HCT116 (cell line): Measurements from ENCODE around the gene RAB21. TPM values are rescaled to one million over a fixed set of nuclear protein-coding genes. Genes with fewer than 3 reads are reported as not detected.

Source experiments
- ATAC-seq: fragments of 200-7000 bp; cut with Tn5 transposase; 2 replicates; pipeline ENCODE4 v1.9.1; 2020; ENCODE audit warnings: mild to moderate bottlenecking, moderate library complexity
- BruUV-seq: library from RNA; stranded (reverse); fragments of 400-500 nt; replicated peaks from 2 replicates; lab custom pipeline; 2021; lab: Mats Ljungman, UMichigan
- CTCF ChIA-PET: fragments of 300-600 bp; sonication (Branson Sonifier 250); formaldehyde crosslinking; loops from one replicate; lab custom pipeline; 2021; ENCODE audit warnings: antibody characterized with exemption; lab: Charles Lee
- POLR2A ChIA-PET: fragments of 300-600, 350-600 bp; sonication (Branson Sonifier 250); formaldehyde crosslinking; loops from one replicate; lab custom pipeline; 2021; ENCODE audit warnings: antibody characterized with exemption; lab: Charles Lee
- RAD21 ChIA-PET, 2 experiments: fragments of 300-600 bp; sonication (Branson Sonifier 250); formaldehyde crosslinking; loops; one replicate each; lab custom pipeline; 2023; ENCODE audit warnings: low total read pairs in 2 of 2; ENCODE audit not compliant: uncharacterized antibody in 2 of 2, unreplicated experiment in 2 of 2, low non-redundant PET in 1 of 2; lab: Charles Lee
- DNase-seq: peaks from one replicate; pipeline ENCODE4 v3.0.0-alpha.2; 2010; ENCODE audit warnings: low read depth, low spot score
- H2AFZ ChIP-seq: fragments of 200-600 bp; shearing (Covaris generic), sonication (generic); 2 replicates; pipeline ENCODE4 v1.6.1; 2017; ENCODE audit warnings: low read depth, mixed run types, mixed read lengths, antibody characterized with exemption, low read length; ENCODE audit not compliant: poor library complexity, severe bottlenecking
- H3K27ac ChIP-seq: 2 replicates; pipeline ENCODE4 v1.5.1; 2012; ENCODE audit warnings: low read depth, low read length
- H3K27me3 ChIP-seq: fragments of 200-600 bp; sonication (generic); 2 replicates; pipeline ENCODE4 v1.6.1; 2016; ENCODE audit warnings: mixed run types, low read length, mixed read lengths; ENCODE audit not compliant: insufficient read depth
- H3K36me3 ChIP-seq, 2 experiments: fragments of 200-500 bp in 1 of 2; fragments of 200-600 bp in 1 of 2; sonication (Bioruptor generic) in 1 of 2; sonication (generic) in 1 of 2; 2 replicates each; pipeline versions ENCODE4 v1.5.1 to v1.6.1; 2014 to 2016; ENCODE audit warnings: low read length in 2 of 2, inconsistent platforms in 1 of 2, mixed read lengths in 1 of 2, mixed run types in 1 of 2; ENCODE audit not compliant: insufficient read depth in 2 of 2, control insufficient read depth in 1 of 2
- H3K4me1 ChIP-seq, 2 experiments: fragments of 200-600 bp in 1 of 2; sonication (generic) in 1 of 2; 2 replicates each; pipeline versions ENCODE4 v1.5.1 to v1.6.1; 2012 to 2017; ENCODE audit warnings: low read length in 2 of 2, inconsistent platforms in 1 of 2, mild to moderate bottlenecking in 1 of 2, mixed read lengths in 1 of 2, mixed run types in 1 of 2, moderate library complexity in 1 of 2; ENCODE audit not compliant: insufficient read depth in 2 of 2, control insufficient read depth in 1 of 2
- H3K4me2 ChIP-seq: fragments of 200-600 bp; sonication (generic); 2 replicates; pipeline ENCODE4 v1.6.1; 2017; ENCODE audit warnings: mixed run types, low read length, mixed read lengths
- H3K4me3 ChIP-seq, 2 experiments: fragments of 200-600 bp in 1 of 2; sonication (generic) in 1 of 2; replicated peaks in 1 of 2; 2 replicates each; pipeline ENCODE4 v1.5.1; 2011 to 2016; ENCODE audit warnings: low read length in 2 of 2, control low read depth in 1 of 2, low read depth in 1 of 2, mild to moderate bottlenecking in 1 of 2, mixed read lengths in 1 of 2, mixed run types in 1 of 2
- H3K79me2 ChIP-seq: fragments of 200-600 bp; sonication (generic); 2 replicates; pipeline ENCODE4 v1.6.1; 2017; ENCODE audit warnings: mild to moderate bottlenecking, mixed run types, low read length, moderate library complexity, mixed read lengths; ENCODE audit not compliant: insufficient read depth
- H3K9ac ChIP-seq: fragments of 200-600 bp; sonication (generic); 2 replicates; pipeline ENCODE4 v1.6.1; 2016; ENCODE audit warnings: low read length, mixed read lengths
- H3K9me2 ChIP-seq: fragments of 200-600 bp; sonication (generic), shearing (Covaris generic); 2 replicates; pipeline ENCODE4 v1.6.1; 2017; ENCODE audit warnings: mixed run types, mild to moderate bottlenecking, moderate library complexity; ENCODE audit not compliant: insufficient read depth
- H3K9me3 ChIP-seq, 2 experiments: fragments of 200-500 bp in 1 of 2; fragments of 200-600 bp in 1 of 2; sonication (Bioruptor generic) in 1 of 2; sonication (generic) in 1 of 2; 2 replicates each; pipeline ENCODE4 v1.6.1; 2014 to 2017; ENCODE audit warnings: low read length in 2 of 2, mixed read lengths in 2 of 2, inconsistent platforms in 1 of 2, low read depth in 1 of 2, mild to moderate bottlenecking in 1 of 2, mixed run types in 1 of 2, moderate library complexity in 1 of 2; ENCODE audit not compliant: control insufficient read depth in 1 of 2, insufficient read depth in 1 of 2
- H4K20me1 ChIP-seq: fragments of 200-600 bp; sonication (generic), shearing (Covaris generic); 2 replicates; pipeline ENCODE4 v1.6.1; 2017; ENCODE audit warnings: mixed run types, mild to moderate bottlenecking, moderate library complexity; ENCODE audit not compliant: insufficient read depth
- CEBPB ChIP-seq: IDR thresholded peaks from 2 replicates; pipeline ENCODE4 v1.6.1; 2012; ENCODE audit warnings: low read depth
- EGR1 ChIP-seq: IDR thresholded peaks from 2 replicates; pipeline ENCODE4 v1.6.1; 2012; ENCODE audit warnings: low read depth
- EZH2phosphoT487 ChIP-seq: fragments of 200-600 bp; IDR thresholded peaks from 2 replicates; pipeline ENCODE4 v1.6.1; 2018; ENCODE audit warnings: antibody characterized with exemption, borderline replicate concordance
- RAD21 ChIP-seq: IDR thresholded peaks from 2 replicates; pipeline ENCODE4 v1.6.1; 2012; ENCODE audit warnings: low read depth, mild to moderate bottlenecking
- SP1 ChIP-seq: IDR thresholded peaks from 2 replicates; pipeline ENCODE4 v1.6.1; 2012; ENCODE audit warnings: low read depth
- YY1 ChIP-seq: IDR thresholded peaks from 2 replicates; pipeline ENCODE4 v1.6.1; 2011; ENCODE audit warnings: low read length, low read depth, moderate library complexity, mild to moderate bottlenecking; ENCODE audit not compliant: insufficient replicate concordance; ENCODE audit errors: extremely low read depth
- intact Hi-C: fragments of 100-400 bp; cut with micrococcal nuclease; formaldehyde crosslinking; loops from 2 replicates; pipeline ENCODE4 v1.10.0; 2022
- total RNA-seq: library from RNA; stranded (reverse); gene quantifications from one replicate; pipeline ENCODE4 v1.2.1, GENCODE V29; 2021; ENCODE audit not compliant: unreplicated experiment
- TF ChIP-seq, protein P1 (sequence below), 3 experiments: fragments of 200-600 bp in 1 of 3; sonication (generic) in 1 of 3; IDR thresholded peaks in 2 of 3; conservative IDR thresholded peaks in 1 of 3; 2 replicates each; pipeline ENCODE4 v1.5.1; 2012 to 2017; ENCODE audit warnings: low read depth in 2 of 3, low read length in 2 of 3, antibody characterized with exemption in 1 of 3, borderline replicate concordance in 1 of 3, control low read depth in 1 of 3, mild to moderate bottlenecking in 1 of 3, mixed read lengths in 1 of 3, mixed run types in 1 of 3, moderate library complexity in 1 of 3; ENCODE audit not compliant: insufficient read depth in 1 of 3
- TF ChIP-seq, protein P2 (sequence below): IDR thresholded peaks from 2 replicates; pipeline ENCODE4 v1.6.1; 2011; ENCODE audit warnings: mild to moderate bottlenecking, low read length, moderate library complexity; ENCODE audit not compliant: insufficient replicate concordance; ENCODE audit errors: extremely low read depth

Gene RAB21
- total RNA-seq, 1 experiment from 2014 or later, result 57.1 TPM

DNA sequence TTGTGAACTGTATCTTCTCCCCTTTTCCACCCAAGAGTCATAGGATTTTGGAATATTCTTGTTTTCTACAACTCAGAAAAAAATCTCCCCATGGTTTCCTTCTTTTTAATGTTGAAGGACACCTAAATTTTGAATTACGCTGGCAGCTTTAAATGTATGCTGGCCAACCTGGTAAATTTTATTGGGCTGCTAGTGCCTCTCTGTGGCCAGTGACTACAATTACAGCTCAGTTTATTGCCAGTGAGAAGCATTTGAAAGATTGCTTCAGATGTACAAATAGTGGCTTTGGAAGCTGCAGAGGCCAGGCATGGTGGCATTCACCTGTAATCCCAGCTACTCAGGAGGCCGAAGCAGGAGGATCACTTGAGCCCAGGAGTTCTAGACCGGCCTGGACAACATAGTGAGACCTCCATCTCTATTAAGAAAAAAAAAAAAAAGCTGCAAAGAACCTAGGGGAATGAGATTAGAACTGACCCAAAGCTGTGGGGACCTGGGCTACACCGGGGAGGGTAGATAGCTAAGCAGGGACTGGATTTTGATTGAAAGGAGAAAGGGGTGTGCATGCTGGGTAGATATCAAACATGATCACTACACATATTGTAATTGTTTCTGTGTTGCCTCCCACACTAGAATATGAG is 7.6 kb upstream of the RAB21 start:
- Histone ChIP-seq H3K4me2 (peak overlapping the region; percentile 22; the same call in 1 of the 2 replicates), H3K9me3 (no peaks in the 10 kb centered on the region), H2AFZ (peak overlapping the region; percentile 96), H3K36me3 (no peaks in the 10 kb centered on the region), H3K4me3 (no peak overlapping the region), H3K9ac (no peak overlapping the region), H3K9me2 (no peaks in the 10 kb centered on the region), H3K27me3 (peaks cover 7% of the 10 kb centered on the region; the same call in 1 of the 2 replicates), H3K27ac (no peak overlapping the region), H3K4me1 (no peaks in the 10 kb centered on the region), H3K79me2 (no peaks in the 10 kb centered on the region), H4K20me1 (no peaks in the 10 kb centered on the region)
- ChIA-PET POLR2A (interaction anchor here (0.7 to 1.6 kb wide), 4 partner anchors 20 to 111 kb away, joined by 3 to 7 read pairs (median 4); partner anchors contain the start of genes THAP2, TMEM19 and ZFC3H1), RAD21 (interaction anchor here (0.7 to 1.6 kb wide), 7 partner anchors 9 to 331 kb away, joined by 3 to 6 read pairs (median 5); partner anchors contain the start of genes THAP2 (in 2 of the 2) and ZFC3H1 (in 2 of the 2)), CTCF (interaction anchor here (0.6 to 3.5 kb wide), 27 partner anchors 9 to 1014 kb away, joined by 3 to 39 read pairs (median 4); partner anchors contain the start of genes THAP2, TMEM19 and ZFC3H1)
- ATAC-seq, result peak; percentile 90
- BruUV-seq, result no TSS peak
- peak; percentile 49 for DNase-seq
- TF ChIP-seq EGR1, result no peak
- peak; percentile 93 for TF ChIP-seq RAD21
- TF ChIP-seq, protein P1, sequence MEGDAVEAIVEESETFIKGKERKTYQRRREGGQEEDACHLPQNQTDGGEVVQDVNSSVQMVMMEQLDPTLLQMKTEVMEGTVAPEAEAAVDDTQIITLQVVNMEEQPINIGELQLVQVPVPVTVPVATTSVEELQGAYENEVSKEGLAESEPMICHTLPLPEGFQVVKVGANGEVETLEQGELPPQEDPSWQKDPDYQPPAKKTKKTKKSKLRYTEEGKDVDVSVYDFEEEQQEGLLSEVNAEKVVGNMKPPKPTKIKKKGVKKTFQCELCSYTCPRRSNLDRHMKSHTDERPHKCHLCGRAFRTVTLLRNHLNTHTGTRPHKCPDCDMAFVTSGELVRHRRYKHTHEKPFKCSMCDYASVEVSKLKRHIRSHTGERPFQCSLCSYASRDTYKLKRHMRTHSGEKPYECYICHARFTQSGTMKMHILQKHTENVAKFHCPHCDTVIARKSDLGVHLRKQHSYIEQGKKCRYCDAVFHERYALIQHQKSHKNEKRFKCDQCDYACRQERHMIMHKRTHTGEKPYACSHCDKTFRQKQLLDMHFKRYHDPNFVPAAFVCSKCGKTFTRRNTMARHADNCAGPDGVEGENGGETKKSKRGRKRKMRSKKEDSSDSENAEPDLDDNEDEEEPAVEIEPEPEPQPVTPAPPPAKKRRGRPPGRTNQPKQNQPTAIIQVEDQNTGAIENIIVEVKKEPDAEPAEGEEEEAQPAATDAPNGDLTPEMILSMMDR (IDR thresholded peaks at IDR 0.05 in 2 of 3, conservative IDR thresholded peaks at IDR 0.05 in 1 of 3; ENCODE audit: borderline replicate concordance in 1 of 3, insufficient read depth in 1 of 3, low read depth in 2 of 3, low read length in 2 of 3), result peak; percentile 59 to 81 (median 76)
- peak; percentile 8 for TF ChIP-seq YY1
- TF ChIP-seq CEBPB, result peak; percentile 34; the same call in 1 of the 2 replicates
- no peak for TF ChIP-seq EZH2phosphoT487
- TF ChIP-seq, protein P2, sequence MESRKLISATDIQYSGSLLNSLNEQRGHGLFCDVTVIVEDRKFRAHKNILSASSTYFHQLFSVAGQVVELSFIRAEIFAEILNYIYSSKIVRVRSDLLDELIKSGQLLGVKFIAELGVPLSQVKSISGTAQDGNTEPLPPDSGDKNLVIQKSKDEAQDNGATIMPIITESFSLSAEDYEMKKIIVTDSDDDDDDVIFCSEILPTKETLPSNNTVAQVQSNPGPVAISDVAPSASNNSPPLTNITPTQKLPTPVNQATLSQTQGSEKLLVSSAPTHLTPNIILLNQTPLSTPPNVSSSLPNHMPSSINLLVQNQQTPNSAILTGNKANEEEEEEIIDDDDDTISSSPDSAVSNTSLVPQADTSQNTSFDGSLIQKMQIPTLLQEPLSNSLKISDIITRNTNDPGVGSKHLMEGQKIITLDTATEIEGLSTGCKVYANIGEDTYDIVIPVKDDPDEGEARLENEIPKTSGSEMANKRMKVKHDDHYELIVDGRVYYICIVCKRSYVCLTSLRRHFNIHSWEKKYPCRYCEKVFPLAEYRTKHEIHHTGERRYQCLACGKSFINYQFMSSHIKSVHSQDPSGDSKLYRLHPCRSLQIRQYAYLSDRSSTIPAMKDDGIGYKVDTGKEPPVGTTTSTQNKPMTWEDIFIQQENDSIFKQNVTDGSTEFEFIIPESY, result no peak
- no peak for TF ChIP-seq SP1
- intact Hi-C loops, result loop anchor here (1.0 to 10.0 kb wide), 6 partner anchors 83 to 1015 kb away; partner anchors contain the start of gene THAP2
